Neural progenitor cell (in vitro differentiated cells): Measurements from ENCODE around the gene LYST.

Experiments
- CTCF ChIP-seq: fragments of 200-600 bp; sonication (generic); IDR thresholded peaks from 2 replicates; pipeline ENCODE4 v1.5.1; 2017; ENCODE audit warnings: antibody characterized with exemption, mild to moderate bottlenecking
- EZH2 ChIP-seq: fragments of 200-600 bp; sonication (generic); IDR thresholded peaks from 2 replicates; pipeline ENCODE4 v1.6.1; 2017; ENCODE audit warnings: antibody characterized with exemption, mild to moderate bottlenecking, moderate library complexity
- EZH2phosphoT487 ChIP-seq: fragments of 200-600 bp; sonication (generic); IDR thresholded peaks from 2 replicates; pipeline ENCODE4 v1.6.1; 2017; ENCODE audit warnings: antibody characterized with exemption

- no peak for TF ChIP-seq CTCF
- no peak for TF ChIP-seq EZH2
- no peak for TF ChIP-seq EZH2phosphoT487
Observed at GRCh38 chr1:235885655-235886262, 19.1 kb upstream of the LYST start.
